Duodenal mucosa (tissue), 2 donors: Measurements from ENCODE around the gene AMZ1.
"Not testable (repeated sequence)": the region's sequence is repeated elsewhere in the genome, so short reads cannot be mapped to it uniquely, and the experiment has no call there.

ENCODE experiments used
- H3K27ac ChIP-seq: one replicate; pipeline ENCODE4 v1.7.0; 2013; ENCODE audit warnings: low read depth, low read length
- H3K27me3 ChIP-seq, 2 donors: one replicate each; pipeline ENCODE4 v1.7.0; 2013; ENCODE audit warnings: low read length in 2 of 2, control low read depth in 1 of 2; ENCODE audit not compliant: insufficient read depth in 2 of 2, control insufficient read depth in 1 of 2
- H3K36me3 ChIP-seq, 2 donors: one replicate each; pipeline ENCODE4 v1.7.0; 2013; ENCODE audit warnings: low read length in 2 of 2, control low read depth in 1 of 2; ENCODE audit not compliant: insufficient read depth in 2 of 2, control insufficient read depth in 1 of 2
- H3K4me1 ChIP-seq, 2 donors: one replicate each; pipeline ENCODE4 v1.7.0; 2013; ENCODE audit warnings: low read length in 2 of 2, control low read depth in 1 of 2; ENCODE audit not compliant: insufficient read depth in 2 of 2, control insufficient read depth in 1 of 2
- H3K4me3 ChIP-seq, 2 donors: one replicate each; pipeline ENCODE4 v1.7.0; 2013; ENCODE audit warnings: low read length in 2 of 2, low read depth in 1 of 2
- H3K9ac ChIP-seq, 2 donors: one replicate each; pipeline ENCODE4 v1.7.0; 2013; ENCODE audit warnings: low read length in 2 of 2, low read depth in 1 of 2
- H3K9me3 ChIP-seq, 2 donors: one replicate each; pipeline ENCODE4 v1.7.0; 2013; ENCODE audit warnings: low read length in 2 of 2, control low read depth in 1 of 2; ENCODE audit not compliant: control insufficient read depth in 1 of 2

AMZ1 gene

DNA sequence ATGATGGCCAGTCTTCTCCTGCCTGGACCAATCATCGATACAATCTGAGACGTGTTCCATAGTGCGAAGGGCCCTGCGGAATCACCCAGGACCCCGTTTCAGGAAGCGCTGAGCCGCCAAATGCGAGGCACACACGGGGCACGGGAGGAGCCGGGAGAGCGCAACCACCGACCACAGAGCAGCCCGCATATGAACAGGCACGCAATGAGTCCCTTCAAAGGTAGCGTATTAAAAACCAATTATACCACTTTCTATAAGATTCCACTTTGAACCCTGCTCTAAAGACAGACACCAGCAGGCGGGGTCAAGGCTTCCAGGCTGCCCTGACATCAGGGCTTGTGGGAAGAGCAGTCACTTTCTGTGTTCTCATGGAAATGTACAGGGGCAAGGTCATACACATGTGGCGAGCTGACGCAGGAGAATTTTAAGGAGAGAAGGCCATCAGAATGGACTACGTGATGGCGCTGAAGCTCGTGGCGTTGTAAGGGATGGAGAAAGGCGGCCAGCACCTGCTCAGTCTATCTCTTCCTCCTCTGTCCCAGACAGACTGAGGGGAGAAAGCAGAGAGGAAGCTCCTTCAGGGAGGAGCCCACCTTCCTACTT is 46.2 kb downstream of the AMZ1 start:
- Histone ChIP-seq H3K27me3 (no peaks in the 10 kb centered on the region), H3K27ac (no peak overlapping the region), H3K9me3 (no peaks in the 10 kb centered on the region), H3K36me3 (peaks cover 7 to 17% of the 10 kb centered on the region in 2 donors), H3K4me3 (no peak overlapping the region), H3K4me1 (peaks cover 7 to 10% of the 10 kb centered on the region in 2 donors), H3K9ac (no peak overlapping the region)

DNA sequence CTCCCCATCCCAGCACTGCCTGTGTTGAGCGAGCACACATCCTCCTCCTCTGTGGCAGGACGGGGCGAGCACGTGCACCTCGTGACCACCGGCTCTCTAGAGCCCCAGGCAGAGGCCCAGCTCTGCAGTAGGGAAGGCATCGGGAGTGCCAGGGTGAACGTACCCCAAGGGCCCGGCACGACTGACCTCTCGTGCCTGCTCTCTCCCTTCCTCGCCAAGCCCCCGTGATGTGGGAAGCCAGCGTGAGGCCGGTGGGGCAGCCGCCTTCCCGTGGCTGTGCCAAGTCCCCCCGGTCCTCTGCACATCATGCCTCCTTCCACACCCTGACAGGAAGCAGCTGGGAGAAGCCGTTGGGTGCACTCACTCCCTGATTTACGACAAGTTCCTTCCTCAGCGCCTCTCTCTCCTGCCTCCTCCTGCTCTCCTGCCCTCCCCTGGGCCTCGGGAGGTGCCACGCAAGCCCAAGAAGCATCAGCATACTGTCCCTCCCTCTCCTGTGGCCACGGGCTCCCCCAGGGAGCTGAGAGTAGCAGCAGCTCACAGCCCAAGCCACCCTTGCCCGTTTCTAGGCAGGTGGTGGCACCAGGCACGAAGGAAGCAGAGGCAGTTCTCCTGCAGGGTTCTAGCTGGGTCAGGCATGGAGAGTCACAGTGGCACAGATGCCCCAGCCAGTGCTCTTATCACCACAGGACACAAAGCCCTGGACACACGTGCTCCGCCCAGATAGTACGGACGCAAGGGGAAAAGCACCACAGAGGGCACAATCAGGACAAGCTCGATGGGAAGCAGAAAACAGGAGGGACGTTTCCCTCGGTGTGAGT is 47.0 kb downstream of the AMZ1 start:
- Histone ChIP-seq H3K9ac (no peak overlapping the region), H3K4me1 (peaks cover 7 to 10% of the 10 kb centered on the region in 2 donors), H3K9me3 (no peaks in the 10 kb centered on the region), H3K36me3 (peaks cover 7 to 16% of the 10 kb centered on the region in 2 donors), H3K27me3 (no peaks in the 10 kb centered on the region), H3K4me3 (no peak overlapping the region), H3K27ac (no peak overlapping the region)

DNA sequence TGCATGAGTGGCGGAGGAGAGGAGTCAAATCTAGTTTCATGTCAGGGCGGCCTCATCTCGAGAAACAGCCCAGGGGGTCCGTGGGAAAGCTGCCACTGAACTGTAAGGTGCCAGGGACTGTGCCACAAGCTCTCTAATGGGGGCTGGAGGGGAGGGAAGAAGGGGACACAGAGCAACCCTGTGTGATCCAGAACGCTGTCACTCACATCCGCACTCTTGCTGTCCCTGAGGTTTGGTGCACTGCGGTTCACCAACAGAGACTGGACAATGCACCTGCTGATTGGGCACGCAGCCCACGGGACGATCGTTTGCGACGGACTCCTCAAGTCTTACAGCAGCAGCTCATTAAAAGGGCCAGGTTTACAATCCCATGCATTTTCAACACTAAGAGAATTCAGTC is 47.7 kb downstream of the AMZ1 start:
- H3K27ac ChIP-seq, result no peak overlapping the region
- no peaks in the 10 kb centered on the region for H3K9me3 ChIP-seq
- H3K36me3 ChIP-seq, result peaks cover 7 to 8% of the 10 kb centered on the region in 2 donors
- no peaks in the 10 kb centered on the region for H3K27me3 ChIP-seq
- no peak overlapping the region for H3K9ac ChIP-seq
- no peak overlapping the region for H3K4me3 ChIP-seq
- peaks cover 7 to 10% of the 10 kb centered on the region in 2 donors for H3K4me1 ChIP-seq

DNA sequence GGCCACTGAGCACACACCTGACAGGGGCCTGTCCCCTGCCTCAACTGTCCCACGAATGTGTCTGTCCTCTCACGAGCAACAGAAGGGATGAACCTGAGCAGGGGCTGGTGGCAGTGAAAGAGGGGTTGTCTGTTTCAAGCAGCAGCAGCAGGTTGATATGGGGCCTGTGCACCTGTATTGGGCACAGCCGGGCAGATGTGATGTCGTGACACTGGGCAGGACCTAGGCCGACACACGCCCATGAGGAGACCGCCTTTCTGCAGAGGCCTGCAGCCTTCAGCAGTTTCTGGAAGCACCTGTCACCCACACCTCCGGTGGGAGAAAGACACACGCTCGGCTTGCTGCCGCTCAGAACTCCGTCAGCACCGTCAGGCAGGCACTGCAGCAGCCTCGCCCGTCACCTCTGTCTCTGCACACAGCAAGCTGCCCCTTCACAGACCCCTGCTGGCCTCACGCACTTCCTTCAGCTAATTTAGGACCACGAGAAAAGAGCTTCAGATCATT is 48.5 kb downstream of the AMZ1 start:
- peaks cover 7 to 10% of the 10 kb centered on the region in 2 donors for H3K4me1 ChIP-seq
- no peaks in the 10 kb centered on the region for H3K27me3 ChIP-seq
- H3K4me3 ChIP-seq, result no peak overlapping the region
- H3K9me3 ChIP-seq, result no peaks in the 10 kb centered on the region
- H3K36me3 ChIP-seq, result peaks cover 1 to 2% of the 10 kb centered on the region in 2 donors
- no peak overlapping the region for H3K27ac ChIP-seq
- no peak overlapping the region for H3K9ac ChIP-seq

DNA sequence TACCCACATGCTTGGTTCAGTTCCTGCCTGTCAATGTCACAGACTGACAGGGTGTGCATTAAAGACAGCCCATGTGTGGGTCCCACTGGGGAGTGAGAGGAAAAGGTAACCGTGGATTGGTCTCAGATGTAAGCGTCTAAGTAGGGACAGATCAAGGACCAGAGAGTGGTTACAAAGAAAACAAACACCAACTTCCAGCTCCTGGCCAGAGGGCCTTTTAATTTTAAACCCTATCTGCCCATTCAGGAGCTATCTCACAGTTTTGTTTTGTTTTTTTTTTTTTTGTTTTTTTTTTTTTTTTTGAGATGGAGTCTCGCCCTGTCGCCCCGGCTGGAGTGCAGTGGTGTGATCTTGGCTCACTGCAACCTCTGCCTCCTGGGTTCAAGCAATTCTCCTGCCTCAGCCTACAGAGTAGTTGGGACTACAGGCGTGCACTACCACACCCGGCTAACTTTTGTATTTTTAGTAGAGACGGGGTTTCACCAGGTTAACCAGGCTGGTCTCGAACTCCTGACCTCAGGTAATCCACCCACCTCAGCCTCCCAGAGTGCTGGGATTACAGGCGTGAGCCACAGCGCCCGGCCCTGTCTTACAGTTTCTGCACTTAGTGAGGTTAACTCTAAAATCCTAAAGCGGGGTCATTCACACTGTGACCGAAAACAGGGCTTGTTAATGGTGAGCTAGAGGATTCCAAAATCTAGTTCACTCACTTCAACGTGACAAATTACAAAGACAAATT is 49.2 kb downstream of the AMZ1 start:
- not testable (repeated sequence) for H3K27me3 ChIP-seq, H3K9me3 ChIP-seq, H3K4me1 ChIP-seq, H3K4me3 ChIP-seq, H3K27ac ChIP-seq, H3K36me3 ChIP-seq, H3K9ac ChIP-seq

DNA sequence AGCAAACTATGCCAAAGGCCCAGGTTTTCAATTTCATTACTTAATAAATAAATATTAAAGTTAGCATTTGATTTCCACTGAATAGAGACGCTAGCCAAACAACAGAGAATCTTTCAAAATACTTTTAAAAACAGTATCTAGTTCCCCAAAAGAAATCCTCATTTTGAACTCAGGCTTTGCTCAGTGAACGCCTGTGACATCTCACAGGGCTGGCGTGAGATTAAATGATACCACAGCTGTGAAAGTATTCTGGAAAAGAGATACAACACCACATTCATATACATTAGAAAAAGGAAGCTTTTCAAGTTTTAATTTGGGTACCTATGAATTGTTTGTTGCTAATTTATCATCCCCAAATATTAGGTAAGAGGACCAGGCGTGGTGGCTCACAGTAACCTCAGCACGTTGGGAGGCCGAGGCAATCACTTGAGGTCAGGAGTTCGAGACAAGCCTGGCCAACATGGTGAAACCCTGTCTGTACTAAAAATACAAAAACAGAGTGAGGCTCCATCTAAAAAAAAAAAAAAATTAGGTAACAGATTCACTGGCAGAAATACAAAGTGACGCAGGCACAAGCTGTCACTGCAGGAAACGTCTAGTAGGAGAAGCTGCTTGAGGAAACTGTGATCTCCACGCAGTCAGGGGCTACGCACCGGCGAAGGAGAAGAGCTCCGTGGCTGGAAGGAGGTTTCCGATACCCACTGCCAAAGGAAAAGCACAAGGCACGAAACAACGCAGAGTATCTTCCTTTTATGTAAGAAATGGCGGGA is 50.0 kb downstream of the AMZ1 start:
- Histone ChIP-seq H3K4me1 (peaks cover 3 to 7% of the 10 kb centered on the region in 2 donors), H3K4me3 (no peak overlapping the region), H3K27ac (no peak overlapping the region), H3K9ac (no peak overlapping the region), H3K36me3 (no peaks in the 10 kb centered on the region), H3K9me3 (no peaks in the 10 kb centered on the region), H3K27me3 (no peaks in the 10 kb centered on the region)

DNA sequence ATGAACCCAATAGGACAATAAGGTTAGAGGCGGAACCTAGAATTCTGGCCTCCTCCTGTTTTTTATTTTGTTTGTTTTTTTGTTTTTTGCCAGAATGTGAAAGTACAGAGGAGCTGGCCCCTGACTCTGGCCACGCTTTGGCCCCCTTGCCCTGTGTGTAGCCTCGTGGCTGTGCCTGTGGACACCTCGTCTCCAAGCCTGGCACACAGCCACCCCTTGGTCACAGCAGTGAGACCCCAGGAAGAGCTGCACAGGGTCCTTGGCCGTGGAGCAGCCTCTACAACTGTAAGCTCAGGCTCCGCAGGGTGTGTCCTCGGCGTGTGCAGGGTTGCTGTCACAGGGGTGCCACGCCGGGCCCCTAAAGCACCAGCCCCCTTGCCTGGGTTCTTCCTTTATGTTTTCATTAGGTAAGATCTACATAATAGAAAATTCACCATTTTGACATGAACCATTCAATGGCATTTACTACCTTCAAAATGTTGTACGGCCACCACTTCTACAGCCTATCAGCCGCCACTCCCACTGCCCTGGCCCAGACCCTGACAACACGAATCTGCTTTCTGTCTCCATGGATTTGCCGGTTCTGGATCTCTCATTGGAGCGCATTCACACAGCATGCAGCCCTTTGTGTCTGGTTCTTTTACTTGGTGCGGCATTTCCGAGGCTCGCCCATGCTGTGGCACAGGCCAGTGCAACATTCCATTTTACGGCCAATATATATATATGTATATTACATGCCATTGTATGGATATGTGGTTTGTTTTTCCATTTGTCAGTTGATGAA is 51.0 kb downstream of the AMZ1 start:
- Histone ChIP-seq H3K27me3 (no peaks in the 10 kb centered on the region), H3K9me3 (no peaks in the 10 kb centered on the region), H3K36me3 (no peaks in the 10 kb centered on the region), H3K9ac (no peak overlapping the region), H3K4me1 (peaks cover 0 to 7% of the 10 kb centered on the region in 2 donors), H3K4me3 (no peak overlapping the region), H3K27ac (no peak overlapping the region)

DNA sequence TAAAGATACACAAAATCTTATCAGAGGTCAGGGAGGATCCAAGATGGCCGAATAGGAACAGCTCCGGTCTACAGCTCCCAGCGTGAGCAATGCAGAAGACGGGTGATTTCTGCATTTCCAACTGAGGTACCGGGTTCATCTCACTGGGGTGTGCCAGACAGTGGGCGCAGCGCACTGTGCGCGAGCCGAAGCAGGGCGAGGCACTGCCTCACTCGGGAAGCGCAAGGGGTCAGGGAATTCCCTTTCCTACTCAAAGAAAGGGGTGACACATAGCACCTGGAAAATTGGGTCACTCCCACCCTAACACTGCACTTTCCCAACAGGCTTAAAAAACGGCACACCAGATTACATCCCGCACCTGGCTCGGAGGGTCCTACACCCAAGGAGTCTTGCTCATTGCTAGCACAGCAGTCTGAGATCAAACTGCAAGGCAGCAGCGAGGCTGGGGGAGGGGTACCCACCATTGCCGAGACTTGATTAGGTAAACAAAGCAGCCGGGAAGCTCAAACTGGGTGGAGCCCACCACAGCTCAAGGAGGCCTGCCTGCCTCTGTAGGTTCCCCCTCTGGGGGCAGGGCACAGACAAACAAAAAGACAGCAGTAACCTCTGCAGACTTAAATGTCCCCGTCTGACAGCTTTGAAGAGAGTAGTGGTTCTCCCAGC is 55.7 kb downstream of the AMZ1 start:
- H3K27ac ChIP-seq, H3K9ac ChIP-seq, H3K36me3 ChIP-seq, H3K27me3 ChIP-seq, H3K9me3 ChIP-seq, H3K4me1 ChIP-seq, H3K4me3 ChIP-seq: not testable (repeated sequence)

DNA sequence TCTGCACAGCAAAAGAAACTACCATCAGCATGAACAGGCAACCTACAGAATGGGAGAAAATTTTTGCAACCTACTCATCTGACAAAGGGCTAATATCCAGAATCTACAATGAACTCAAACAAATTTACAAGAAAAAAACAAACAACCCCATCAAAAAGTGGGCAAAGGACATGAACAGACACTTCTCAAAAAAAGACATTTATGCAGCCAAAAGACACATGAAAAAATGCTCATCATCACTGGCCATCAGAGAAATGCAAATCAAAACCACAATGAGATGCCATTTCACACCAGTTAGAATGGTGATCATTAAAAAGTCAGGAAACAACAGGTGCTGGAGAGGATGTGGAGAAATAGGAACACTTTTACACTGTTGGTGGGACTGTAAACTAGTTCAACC is 60.7 kb downstream of the AMZ1 start:
- not testable (repeated sequence) for H3K36me3 ChIP-seq, H3K9ac ChIP-seq, H3K4me3 ChIP-seq, H3K9me3 ChIP-seq, H3K27ac ChIP-seq, H3K4me1 ChIP-seq, H3K27me3 ChIP-seq
